ENCODE data around the gene APAF1. TPM values are rescaled to one million over a fixed set of nuclear protein-coding genes. Genes with fewer than 3 reads are reported as not detected.

Gene APAF1
- total and polyA plus RNA-seq, 9 of the 15 experiments (the other 6 are each of a cell fraction or from before 2014, with no cell fraction given): 5.1 to 15.7 (median 9.9) TPM

- peak; percentile 24; the same call in 1 of the 2 replicates for TF ChIP-seq THAP12 (CRISPR knock-in tag; IDR thresholded peaks at IDR 0.05)
- no peak for TF ChIP-seq RFX1 (IDR thresholded peaks at IDR 0.05)
- TF ChIP-seq MITF (IDR thresholded peaks at IDR 0.05): no peak
- TF ChIP-seq ZNF668 (CRISPR knock-in tag; IDR thresholded peaks at IDR 0.05): no peak
- 0 out of 2 replicates have a peak, but pooled peaks have one; percentile 50 for TF ChIP-seq ZNF830 (CRISPR knock-in tag; IDR thresholded peaks at IDR 0.05)
- peak; percentile 61 for TF ChIP-seq CXXC5 (CRISPR knock-in tag; IDR thresholded peaks at IDR 0.05)
- no peak for TF ChIP-seq ZNF75A (CRISPR knock-in tag; IDR thresholded peaks at IDR 0.05)
- TF ChIP-seq HDAC1 (IDR thresholded peaks at IDR 0.05): peak in 1 of 2 experiments; percentile 66; a peak in 2 of 4 replicates
- TF ChIP-seq TBP (optimal IDR thresholded peaks at IDR 0.05; ENCODE audit: low read depth, low read length): peak; percentile 76
- peak in 1 of 2 experiments; percentile 83; a peak in 2 of 4 replicates for TF ChIP-seq ZNF639 (CRISPR knock-in tag; conservative IDR thresholded peaks at IDR 0.05 in 1 of 2, IDR thresholded peaks at IDR 0.05 in 1 of 2)
- peak; percentile 77 for TF ChIP-seq POLR2B (IDR thresholded peaks at IDR 0.05; ENCODE audit: low read depth, partially characterized antibody)
- no peak for TF ChIP-seq XRCC3 (IDR thresholded peaks at IDR 0.05)
- TF ChIP-seq SOX6 (IDR thresholded peaks at IDR 0.05): 0 out of 2 replicates have a peak, but pooled peaks have one; percentile 6
- 0 out of 2 replicates have a peak, but pooled peaks have one; percentile 34 for TF ChIP-seq HBP1 (CRISPR knock-in tag; IDR thresholded peaks at IDR 0.05)
- peak; percentile 55 for TF ChIP-seq EGR1 (conservative IDR thresholded peaks at IDR 0.05)
- TF ChIP-seq JUNB (CRISPR knock-in tag; conservative IDR thresholded peaks at IDR 0.05): no peak
- no peak for TF ChIP-seq CBFB (CRISPR knock-in tag; IDR thresholded peaks at IDR 0.05)
- no peak for TF ChIP-seq ZNF165 (CRISPR knock-in tag; IDR thresholded peaks at IDR 0.05; ENCODE audit: borderline replicate concordance)
These were observed at the start of gene APAF1, which contains the start of gene IKBIP (continued) for GRCh38 chr12:98644712-98645571.

Data from K562 (cell line).